CD4-positive, alpha-beta memory T cell (primary cell): Measurements from ENCODE around the gene ELP4. TPM values are rescaled to one million over a fixed set of nuclear protein-coding genes. Genes with fewer than 3 reads are reported as not detected.
A peak's percentile ranks its signal among the peaks of the same experiment; 100 is the strongest.
"Not testable (repeated sequence)": the region's sequence is repeated elsewhere in the genome, so short reads cannot be mapped to it uniquely, and the experiment has no call there.

Experiments
- CTCF ChIA-PET: fragments of 350-600 bp; sonication (Branson Sonifier 250); formaldehyde crosslinking; loops from one replicate; lab custom pipeline; 2021; ENCODE audit warnings: inconsistent platforms; ENCODE audit not compliant: partially characterized antibody; lab: Charles Lee
- POLR2A ChIA-PET: fragments of 350-600 bp; sonication (Branson Sonifier 250); formaldehyde crosslinking; loops from one replicate; lab custom pipeline; 2021; ENCODE audit not compliant: partially characterized antibody; lab: Charles Lee
- DNase-seq, 5 donors: peaks; one replicate each; pipeline versions ENCODE4 v3.0.0 to v3.0.0-alpha.2; 2020 to 2022; ENCODE audit warnings: mixed read lengths in 1 of 5
- H3K27ac ChIP-seq: one replicate; pipeline ENCODE4 v1.7.0; 2013; ENCODE audit warnings: low read depth, low read length
- H3K27me3 ChIP-seq: 2 replicates; pipeline ENCODE4 v1.7.0; 2013; ENCODE audit warnings: mild to moderate bottlenecking, low read length, moderate library complexity; ENCODE audit not compliant: insufficient read depth
- H3K36me3 ChIP-seq: 2 replicates; pipeline ENCODE4 v1.7.0; 2013; ENCODE audit warnings: mild to moderate bottlenecking, low read length, moderate library complexity; ENCODE audit not compliant: insufficient read depth
- H3K4me1 ChIP-seq: 2 replicates; pipeline ENCODE4 v1.7.0; 2013; ENCODE audit warnings: mild to moderate bottlenecking, low read length, moderate library complexity; ENCODE audit not compliant: insufficient read depth
- H3K4me3 ChIP-seq, 2 donors: one replicate each; pipeline ENCODE4 v1.7.0; 2013; ENCODE audit warnings: low read length in 2 of 2, mild to moderate bottlenecking in 1 of 2
- H3K9me3 ChIP-seq, 2 donors: one replicate each; pipeline ENCODE4 v1.7.0; 2013; ENCODE audit warnings: low read length in 2 of 2, control low read depth in 1 of 2; ENCODE audit not compliant: control insufficient read depth in 1 of 2
- H3K27ac Mint-ChIP-seq, 7 donors: one replicate each; pipeline ENCODE4 v1.8.0; 2020 to 2021; ENCODE audit warnings: mixed read lengths in 7 of 7, mild to moderate bottlenecking in 6 of 7, inconsistent platforms in 3 of 7, moderate library complexity in 3 of 7
- H3K27me3 Mint-ChIP-seq, 2 donors: one replicate each; pipeline ENCODE4 v1.8.0; 2020 to 2021; ENCODE audit warnings: mixed read lengths in 2 of 2
- H3K36me3 Mint-ChIP-seq, 2 donors: one replicate each; pipeline ENCODE4 v1.8.0; 2020 to 2021; ENCODE audit warnings: mixed read lengths in 2 of 2, inconsistent platforms in 1 of 2, mild to moderate bottlenecking in 1 of 2
- H3K4me1 Mint-ChIP-seq, 4 donors: one replicate each; pipeline ENCODE4 v1.8.0; 2020 to 2021; ENCODE audit warnings: mixed read lengths in 4 of 4, mild to moderate bottlenecking in 1 of 4
- H3K4me3 Mint-ChIP-seq, 8 donors: one replicate each; pipeline ENCODE4 v1.8.0; 2020 to 2021; ENCODE audit warnings: mixed read lengths in 8 of 8, mild to moderate bottlenecking in 7 of 8, moderate library complexity in 6 of 8, inconsistent platforms in 3 of 8
- H3K9me3 Mint-ChIP-seq, 8 donors: one replicate each; pipeline ENCODE4 v1.8.0; 2020 to 2021; ENCODE audit warnings: mixed read lengths in 8 of 8, mild to moderate bottlenecking in 5 of 8, inconsistent platforms in 3 of 8, moderate library complexity in 1 of 8
- intact Hi-C: fragments of 100-400 bp; cut with micrococcal nuclease; formaldehyde crosslinking; loops from one replicate; pipeline ENCODE4 v1.15.1; 2023
- polyA plus RNA-seq, 2 donors: library from polyadenylated mRNA; unstranded; fragments of 300-500 nt; fragmentation: Illumina TruSeq; gene quantifications; one replicate each; pipeline ENCODE4 v1.2.3, GENCODE V29; 2021
- total RNA-seq, 2 experiments: library from RNA; stranded (reverse); gene quantifications; one replicate each; pipeline ENCODE4 v1.2.3, GENCODE V29; 2021

ELP4 gene
- total and polyA plus RNA-seq, 4 experiments from 2014 or later = 18.1 to 29.0 (median 19.1) TPM

GRCh38 chr11:31484497-31484896 is 25.1 kb upstream of the ELP4 start:
- H3K27me3 ChIP-seq = no peaks in the 10 kb centered on the region
- ChIA-PET POLR2A (no interaction called here), CTCF (no interaction called here)
- H3K27ac Mint-ChIP-seq = no peak overlapping the region
- DNase-seq = no peak
- H3K36me3 Mint-ChIP-seq = peaks cover 0 to 1% of the 10 kb centered on the region in 2 donors
- no peaks in the 10 kb centered on the region for H3K9me3 ChIP-seq
- peaks cover 0 to 11% (median 8%) of the 10 kb centered on the region in 4 donors for H3K4me1 Mint-ChIP-seq
- no peaks in the 10 kb centered on the region for H3K9me3 Mint-ChIP-seq
- no peak overlapping the region for H3K4me3 Mint-ChIP-seq
- intact Hi-C loops = no loop called here
- H3K27me3 Mint-ChIP-seq = no peaks in the 10 kb centered on the region
- H3K27ac ChIP-seq = no peak overlapping the region
- no peak overlapping the region for H3K4me3 ChIP-seq
- no peaks in the 10 kb centered on the region for H3K4me1 ChIP-seq
- no peaks in the 10 kb centered on the region for H3K36me3 ChIP-seq

- intact Hi-C loops = loop anchor here (2.0 to 5.0 kb wide), 4 partner anchors 21 to 689 kb away; partner anchors contain the start of genes ELP4 and IMMP1L
- peak in 1 of 5 donors; percentile 11 for DNase-seq
Measured at GRCh38 chr11:31487848-31488247, 21.7 kb upstream of the ELP4 start.

DNA sequence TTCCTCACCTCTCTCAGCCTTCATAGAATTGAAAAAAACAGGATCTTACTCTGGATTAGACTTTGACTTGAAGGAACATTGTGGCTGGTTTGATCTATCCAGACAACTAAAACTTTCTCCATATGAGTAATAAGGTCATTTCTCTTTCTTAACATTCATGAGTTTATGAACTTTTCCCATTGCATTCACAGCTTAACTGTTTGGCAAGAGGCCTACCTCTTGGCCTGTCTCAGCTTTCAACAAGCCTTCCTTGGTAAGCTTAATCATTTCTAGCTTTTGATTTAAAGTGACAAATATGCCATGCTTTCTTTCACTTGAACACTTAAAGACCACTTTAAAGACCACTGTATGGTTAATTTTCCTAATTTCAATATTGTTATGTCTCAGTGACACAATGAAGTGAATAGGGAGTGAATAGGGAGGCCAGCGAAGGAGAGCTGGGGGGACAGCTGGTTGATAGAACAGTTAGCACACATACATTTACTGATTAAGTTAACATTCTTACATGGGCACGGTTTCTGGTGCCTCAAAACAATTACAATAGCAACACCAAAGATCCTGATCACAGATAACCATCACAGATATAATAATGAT is 17.1 kb upstream of the ELP4 start:
- Mint-ChIP-seq H3K27ac (no peak overlapping the region), H3K27me3 (no peaks in the 10 kb centered on the region), H3K36me3 (peaks cover 32 to 33% of the 10 kb centered on the region in 2 donors), H3K4me1 (peaks cover 18 to 46% (median 26%) of the 10 kb centered on the region in 4 donors), H3K9me3 (peaks cover 0 to 2% (median 0%) of the 10 kb centered on the region in 8 donors), H3K4me3 (no peak overlapping the region)
- Histone ChIP-seq H3K36me3 (no peaks in the 10 kb centered on the region), H3K4me1 (no peaks in the 10 kb centered on the region), H3K27ac (no peak overlapping the region), H3K4me3 (no peak overlapping the region), H3K27me3 (no peaks in the 10 kb centered on the region), H3K9me3 (no peaks in the 10 kb centered on the region)
- DNase-seq = no peak
- intact Hi-C loops = no loop called here
- ChIA-PET POLR2A (no interaction called here), CTCF (interaction anchor here (2.1 kb wide), 1 partner anchor 466 kb away, joined by 8 read pairs; no protein-coding TSS in a partner anchor)

More at GRCh38 chr11:31487848-31488247, 21.7 kb upstream of the ELP4 start:
- peaks cover 9 to 10% of the 10 kb centered on the region in 2 donors for H3K36me3 Mint-ChIP-seq
- no peaks in the 10 kb centered on the region for H3K9me3 ChIP-seq
- H3K4me1 ChIP-seq = no peaks in the 10 kb centered on the region
- no peaks in the 10 kb centered on the region for H3K27me3 ChIP-seq
- CTCF ChIA-PET = no interaction called here
- POLR2A ChIA-PET = no interaction called here
- H3K36me3 ChIP-seq = no peaks in the 10 kb centered on the region
- H3K27ac ChIP-seq = no peak overlapping the region
- peak overlapping the region in 1 of 7 donors; percentile 22 for H3K27ac Mint-ChIP-seq
- H3K9me3 Mint-ChIP-seq = no peaks in the 10 kb centered on the region
- H3K4me1 Mint-ChIP-seq = peaks cover 9 to 23% (median 17%) of the 10 kb centered on the region in 4 donors
- no peak overlapping the region for H3K4me3 Mint-ChIP-seq
- no peaks in the 10 kb centered on the region for H3K27me3 Mint-ChIP-seq
- H3K4me3 ChIP-seq = no peak overlapping the region

DNA sequence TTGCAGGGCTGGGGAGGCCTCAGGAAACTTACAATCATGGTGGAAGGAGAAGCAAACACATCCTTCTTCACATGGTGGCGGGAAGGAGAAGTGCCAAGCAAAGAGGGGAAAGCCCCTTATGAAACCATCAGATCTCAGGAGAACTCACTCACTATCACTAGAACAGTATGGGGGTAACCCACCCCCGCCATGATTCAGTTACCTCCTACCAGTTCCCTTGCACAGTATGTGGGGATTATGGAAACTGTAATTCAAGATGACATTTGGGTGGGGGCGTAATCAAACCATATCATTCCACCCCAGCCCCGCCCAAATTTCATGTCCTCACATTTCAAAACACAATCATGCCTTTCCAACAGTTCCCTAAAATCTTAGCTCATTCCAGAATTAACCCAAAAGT is 16.3 kb upstream of the ELP4 start:
- no peak overlapping the region for H3K27ac Mint-ChIP-seq
- intact Hi-C loops = no loop called here
- no peaks in the 10 kb centered on the region for H3K4me1 ChIP-seq
- H3K4me3 Mint-ChIP-seq = no peak overlapping the region
- H3K4me3 ChIP-seq = no peak overlapping the region
- POLR2A ChIA-PET = no interaction called here
- CTCF ChIA-PET = interaction anchor here (0.7 to 2.1 kb wide), 2 partner anchors 10 to 465 kb away, joined by 3 to 8 read pairs; no protein-coding TSS in a partner anchor
- peaks cover 16 to 40% (median 25%) of the 10 kb centered on the region in 4 donors for H3K4me1 Mint-ChIP-seq
- DNase-seq = no peak
- H3K9me3 ChIP-seq = no peaks in the 10 kb centered on the region
- no peaks in the 10 kb centered on the region for H3K27me3 Mint-ChIP-seq
- H3K27me3 ChIP-seq = no peaks in the 10 kb centered on the region
- peaks cover 31 to 33% of the 10 kb centered on the region in 2 donors for H3K36me3 Mint-ChIP-seq
- peaks cover 0 to 2% (median 0%) of the 10 kb centered on the region in 8 donors for H3K9me3 Mint-ChIP-seq
- H3K36me3 ChIP-seq = no peaks in the 10 kb centered on the region
- no peak overlapping the region for H3K27ac ChIP-seq

DNA sequence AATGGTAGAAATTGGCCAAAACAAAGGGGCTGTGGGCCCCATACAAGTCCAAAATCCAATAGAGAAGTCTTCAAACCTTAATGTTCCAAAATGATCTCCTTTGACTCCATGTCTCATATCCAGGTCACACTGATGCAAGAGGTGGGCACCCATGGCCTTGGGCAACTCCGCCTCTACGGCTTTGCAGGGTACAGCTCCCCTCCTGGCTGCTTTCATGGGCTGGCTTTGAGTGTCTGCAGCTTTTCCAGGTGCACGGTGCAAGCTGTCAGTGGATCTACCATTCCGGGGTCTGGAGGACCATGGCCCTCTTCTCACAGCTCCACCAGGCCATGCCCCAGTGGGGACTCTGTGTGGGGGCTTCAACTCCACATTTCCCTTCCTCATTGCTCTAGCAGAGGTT is 15.8 kb upstream of the ELP4 start:
- CTCF ChIA-PET = interaction anchor here (0.7 kb wide), 1 partner anchor 10 kb away, joined by 3 read pairs; no protein-coding TSS in a partner anchor
- H3K4me1 ChIP-seq, POLR2A ChIA-PET, H3K36me3 ChIP-seq, H3K27me3 Mint-ChIP-seq, DNase-seq, H3K4me3 ChIP-seq, H3K9me3 Mint-ChIP-seq, H3K9me3 ChIP-seq, H3K27ac ChIP-seq, intact Hi-C loops, H3K27me3 ChIP-seq, H3K27ac Mint-ChIP-seq, H3K4me3 Mint-ChIP-seq: not testable (repeated sequence)
- Mint-ChIP-seq H3K36me3 (peaks cover 33 to 36% of the 10 kb centered on the region in 2 donors), H3K4me1 (peaks cover 19 to 37% (median 26%) of the 10 kb centered on the region in 4 donors)

GRCh38 chr11:31499576-31500178 is 9.9 kb upstream of the ELP4 start:
- H3K27ac Mint-ChIP-seq = no peak overlapping the region
- peaks cover 0 to 2% (median 0%) of the 10 kb centered on the region in 8 donors for H3K9me3 Mint-ChIP-seq
- H3K36me3 Mint-ChIP-seq = peaks cover 26 to 34% of the 10 kb centered on the region in 2 donors
- DNase-seq = no peak
- no peak overlapping the region for H3K4me3 Mint-ChIP-seq
- Histone ChIP-seq H3K4me1 (no peaks in the 10 kb centered on the region), H3K27ac (no peak overlapping the region), H3K27me3 (no peaks in the 10 kb centered on the region), H3K36me3 (no peaks in the 10 kb centered on the region), H3K4me3 (no peak overlapping the region), H3K9me3 (no peaks in the 10 kb centered on the region)
- H3K27me3 Mint-ChIP-seq = no peaks in the 10 kb centered on the region
- peaks cover 16 to 23% (median 19%) of the 10 kb centered on the region in 4 donors for H3K4me1 Mint-ChIP-seq
- ChIA-PET POLR2A (no interaction called here), CTCF (no interaction called here)
- intact Hi-C loops = no loop called here

GRCh38 chr11:31500560-31500959 is 9.0 kb upstream of the ELP4 start:
- ChIA-PET POLR2A (no interaction called here), CTCF (no interaction called here)
- H3K36me3 Mint-ChIP-seq = peaks cover 21 to 33% of the 10 kb centered on the region in 2 donors
- H3K4me1 Mint-ChIP-seq = peaks cover 18 to 23% (median 20%) of the 10 kb centered on the region in 4 donors
- Histone ChIP-seq H3K36me3 (no peaks in the 10 kb centered on the region), H3K27me3 (no peaks in the 10 kb centered on the region), H3K4me1 (no peaks in the 10 kb centered on the region), H3K9me3 (no peaks in the 10 kb centered on the region), H3K27ac (no peak overlapping the region), H3K4me3 (no peak overlapping the region)
- no peak overlapping the region for H3K27ac Mint-ChIP-seq
- H3K9me3 Mint-ChIP-seq = no peaks in the 10 kb centered on the region
- no peak overlapping the region for H3K4me3 Mint-ChIP-seq
- H3K27me3 Mint-ChIP-seq = no peaks in the 10 kb centered on the region
- no peak for DNase-seq
- intact Hi-C loops = no loop called here
